Neural cell (in vitro differentiated cells): Measurements from ENCODE around the gene RPS24. TPM values are rescaled to one million over a fixed set of nuclear protein-coding genes. Genes with fewer than 3 reads are reported as not detected.

Experiments
- H2AFZ ChIP-seq: fragments of 200-600, 300-800 bp; sonication (generic), shearing (Covaris generic); 2 replicates; pipeline ENCODE4 v1.6.0; 2014; ENCODE audit warnings: low read depth, mild to moderate bottlenecking, antibody characterized with exemption, low read length, moderate library complexity
- H3F3A ChIP-seq: fragments of 200-600 bp; shearing (Covaris generic); 2 replicates; pipeline ENCODE4 v1.6.1; 2016; ENCODE audit warnings: mild to moderate bottlenecking, moderate library complexity, mixed read lengths, antibody characterized with exemption, low read length; ENCODE audit not compliant: insufficient read depth, poor library complexity, severe bottlenecking
- H3K27ac ChIP-seq: fragments of 200-600, 300-800 bp; sonication (generic), shearing (Covaris generic); 2 replicates; pipeline ENCODE4 v1.5.1; 2014; ENCODE audit warnings: mild to moderate bottlenecking, low read length, moderate library complexity
- H3K27me3 ChIP-seq: fragments of 300-800, 200-600 bp; sonication (generic), shearing (Covaris generic); 2 replicates; pipeline ENCODE4 v1.6.0; 2014; ENCODE audit warnings: mild to moderate bottlenecking, low read depth, low read length, moderate library complexity; ENCODE audit not compliant: insufficient read depth
- H3K36me3 ChIP-seq: fragments of 300-800, 200-600 bp; sonication (generic), shearing (Covaris generic); 2 replicates; pipeline ENCODE4 v1.5.1; 2014; ENCODE audit warnings: mild to moderate bottlenecking, antibody characterized with exemption, low read length, moderate library complexity; ENCODE audit not compliant: insufficient read depth
- H3K4me2 ChIP-seq: fragments of 300-800, 200-600 bp; sonication (generic), shearing (Covaris generic); 2 replicates; pipeline ENCODE4 v1.6.0; 2014; ENCODE audit warnings: mild to moderate bottlenecking, low read length
- H3K4me3 ChIP-seq: fragments of 300-800, 200-600 bp; sonication (generic), shearing (Covaris generic); 2 replicates; pipeline ENCODE4 v1.5.1; 2014; ENCODE audit warnings: mild to moderate bottlenecking, low read length, moderate library complexity
- H3K79me2 ChIP-seq: fragments of 200-600 bp; shearing (Covaris generic); replicated peaks from 2 replicates; pipeline ENCODE4 v1.6.0; 2014; ENCODE audit warnings: mild to moderate bottlenecking, low read length, moderate library complexity; ENCODE audit not compliant: insufficient read depth
- H3K9ac ChIP-seq: fragments of 300-800, 200-600 bp; sonication (generic), shearing (Covaris generic); 2 replicates; pipeline ENCODE4 v1.6.1; 2016; ENCODE audit warnings: mild to moderate bottlenecking, low read length, mixed read lengths
- H3K9me2 ChIP-seq: fragments of 200-600 bp; shearing (Covaris generic); 2 replicates; pipeline ENCODE4 v1.6.1; 2016; ENCODE audit warnings: mild to moderate bottlenecking, low read length, mixed read lengths; ENCODE audit not compliant: insufficient read depth
- H3K9me3 ChIP-seq: fragments of 200-600, 300-800 bp; sonication (generic), shearing (Covaris generic); 2 replicates; pipeline ENCODE4 v1.6.1; 2016; ENCODE audit warnings: mild to moderate bottlenecking, mixed run types, low read length, moderate library complexity, mixed read lengths
- H4K20me1 ChIP-seq: fragments of 200-600 bp; shearing (Covaris generic); 2 replicates; pipeline ENCODE4 v1.6.1; 2016; ENCODE audit warnings: mild to moderate bottlenecking, mixed run types; ENCODE audit not compliant: insufficient read depth
- EP300 ChIP-seq: fragments of 450-650 bp; conservative IDR thresholded peaks from 2 replicates; pipeline ENCODE4 v1.6.1; 2014; ENCODE audit warnings: antibody characterized with exemption, mild to moderate bottlenecking, moderate library complexity; ENCODE audit not compliant: poor library complexity, severe bottlenecking
- EZH2 ChIP-seq: fragments of 200-600, 300-800 bp; shearing (Covaris generic), sonication (generic); IDR thresholded peaks from 2 replicates; pipeline ENCODE4 v1.6.1; 2014; ENCODE audit warnings: antibody characterized with exemption, low read length, borderline replicate concordance, mild to moderate bottlenecking; ENCODE audit not compliant: insufficient read depth, poor library complexity, severe bottlenecking
- MXI1 ChIP-seq: fragments of 450-650 bp; conservative IDR thresholded peaks from 2 replicates; pipeline ENCODE4 v1.6.1; 2014; ENCODE audit warnings: antibody characterized with exemption, mild to moderate bottlenecking; ENCODE audit not compliant: poor library complexity, severe bottlenecking
- POLR2AphosphoS5 ChIP-seq: IDR thresholded peaks from 2 replicates; pipeline ENCODE4 v1.6.1; 2012
- RAD21 ChIP-seq: fragments of 450-650 bp; conservative IDR thresholded peaks from 2 replicates; pipeline ENCODE4 v1.6.1; 2014; ENCODE audit warnings: antibody characterized with exemption, mild to moderate bottlenecking, moderate library complexity
- SMC3 ChIP-seq: fragments of 450-650 bp; conservative IDR thresholded peaks from 2 replicates; pipeline ENCODE4 v1.6.1; 2014; ENCODE audit warnings: antibody characterized with exemption, mild to moderate bottlenecking, moderate library complexity; ENCODE audit not compliant: poor library complexity
- TAF1 ChIP-seq: IDR thresholded peaks from 2 replicates; pipeline ENCODE4 v1.6.1; 2012; ENCODE audit warnings: low read depth
- polyA plus RNA-seq: library from polyadenylated mRNA; depleted of rRNA; stranded (reverse); fragments of >200 nt; gene quantifications from 2 replicates; pipeline ENCODE4 v1.2.3, GENCODE V29; 2014
- TF ChIP-seq, protein P1 (sequence below): IDR thresholded peaks from 2 replicates; pipeline ENCODE4 v1.6.1; 2012; ENCODE audit warnings: borderline replicate concordance
- TF ChIP-seq, protein P2 (sequence below): fragments of 450-650 bp; IDR thresholded peaks from 2 replicates; pipeline ENCODE4 v1.5.1; 2014; ENCODE audit warnings: antibody characterized with exemption, mild to moderate bottlenecking, moderate library complexity; ENCODE audit not compliant: poor library complexity, severe bottlenecking

RPS24 gene
- polyA plus RNA-seq, 1 donor from 2014 or later, result 2,734 TPM

DNA sequence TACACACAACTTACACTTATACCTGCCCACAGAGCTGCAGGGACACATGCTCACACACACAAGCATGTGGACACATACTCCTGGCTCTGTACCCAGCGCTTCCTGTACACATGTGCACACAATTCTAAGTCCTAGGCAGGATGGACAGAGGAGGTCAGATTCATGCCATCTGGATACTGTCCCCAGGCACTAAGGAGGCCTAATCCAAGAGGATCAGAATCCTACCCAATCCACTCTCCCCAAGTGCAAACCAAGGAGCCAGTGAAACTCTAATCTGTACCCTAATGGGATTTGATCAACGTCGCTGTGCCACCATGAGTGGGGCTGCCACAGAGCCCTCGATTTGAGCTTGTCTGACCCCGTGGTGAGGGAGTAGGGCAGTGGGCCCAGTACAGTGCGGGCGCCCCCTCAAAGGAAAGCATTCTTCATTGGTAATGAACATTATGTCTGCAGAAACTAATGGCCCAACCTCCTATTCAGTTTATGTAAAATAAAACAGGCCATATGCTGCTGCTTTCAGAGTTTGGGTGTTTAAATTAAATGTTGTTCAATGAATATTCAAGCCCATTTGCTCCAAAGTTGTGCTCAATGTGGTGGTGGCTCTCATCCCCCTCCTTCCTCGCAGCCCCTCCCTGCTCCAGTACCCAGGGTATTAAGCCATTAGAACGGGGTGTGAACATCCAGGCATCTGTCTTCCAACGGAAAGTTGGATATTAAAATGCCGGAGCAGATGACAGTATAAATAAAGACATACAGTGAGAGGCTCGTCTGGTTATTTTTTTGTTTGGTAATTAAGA lies 26.4 kb downstream of the RPS24 start:
- TF ChIP-seq, protein P1, sequence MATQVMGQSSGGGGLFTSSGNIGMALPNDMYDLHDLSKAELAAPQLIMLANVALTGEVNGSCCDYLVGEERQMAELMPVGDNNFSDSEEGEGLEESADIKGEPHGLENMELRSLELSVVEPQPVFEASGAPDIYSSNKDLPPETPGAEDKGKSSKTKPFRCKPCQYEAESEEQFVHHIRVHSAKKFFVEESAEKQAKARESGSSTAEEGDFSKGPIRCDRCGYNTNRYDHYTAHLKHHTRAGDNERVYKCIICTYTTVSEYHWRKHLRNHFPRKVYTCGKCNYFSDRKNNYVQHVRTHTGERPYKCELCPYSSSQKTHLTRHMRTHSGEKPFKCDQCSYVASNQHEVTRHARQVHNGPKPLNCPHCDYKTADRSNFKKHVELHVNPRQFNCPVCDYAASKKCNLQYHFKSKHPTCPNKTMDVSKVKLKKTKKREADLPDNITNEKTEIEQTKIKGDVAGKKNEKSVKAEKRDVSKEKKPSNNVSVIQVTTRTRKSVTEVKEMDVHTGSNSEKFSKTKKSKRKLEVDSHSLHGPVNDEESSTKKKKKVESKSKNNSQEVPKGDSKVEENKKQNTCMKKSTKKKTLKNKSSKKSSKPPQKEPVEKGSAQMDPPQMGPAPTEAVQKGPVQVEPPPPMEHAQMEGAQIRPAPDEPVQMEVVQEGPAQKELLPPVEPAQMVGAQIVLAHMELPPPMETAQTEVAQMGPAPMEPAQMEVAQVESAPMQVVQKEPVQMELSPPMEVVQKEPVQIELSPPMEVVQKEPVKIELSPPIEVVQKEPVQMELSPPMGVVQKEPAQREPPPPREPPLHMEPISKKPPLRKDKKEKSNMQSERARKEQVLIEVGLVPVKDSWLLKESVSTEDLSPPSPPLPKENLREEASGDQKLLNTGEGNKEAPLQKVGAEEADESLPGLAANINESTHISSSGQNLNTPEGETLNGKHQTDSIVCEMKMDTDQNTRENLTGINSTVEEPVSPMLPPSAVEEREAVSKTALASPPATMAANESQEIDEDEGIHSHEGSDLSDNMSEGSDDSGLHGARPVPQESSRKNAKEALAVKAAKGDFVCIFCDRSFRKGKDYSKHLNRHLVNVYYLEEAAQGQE, result no peak
- no peak for TF ChIP-seq EP300
- no peak overlapping the region for H3K4me3 ChIP-seq
- no peaks in the 10 kb centered on the region for H3K27me3 ChIP-seq
- no peaks in the 10 kb centered on the region for H4K20me1 ChIP-seq
- no peak overlapping the region for H3K9ac ChIP-seq
- no peaks in the 10 kb centered on the region for H3K9me3 ChIP-seq
- H3K79me2 ChIP-seq, result no peaks in the 10 kb centered on the region
- no peaks in the 10 kb centered on the region for H3F3A ChIP-seq
- no peak overlapping the region for H2AFZ ChIP-seq
- H3K4me2 ChIP-seq, result no peak overlapping the region
- no peak overlapping the region for H3K27ac ChIP-seq
- H3K36me3 ChIP-seq, result no peaks in the 10 kb centered on the region
- H3K9me2 ChIP-seq, result no peaks in the 10 kb centered on the region

DNA sequence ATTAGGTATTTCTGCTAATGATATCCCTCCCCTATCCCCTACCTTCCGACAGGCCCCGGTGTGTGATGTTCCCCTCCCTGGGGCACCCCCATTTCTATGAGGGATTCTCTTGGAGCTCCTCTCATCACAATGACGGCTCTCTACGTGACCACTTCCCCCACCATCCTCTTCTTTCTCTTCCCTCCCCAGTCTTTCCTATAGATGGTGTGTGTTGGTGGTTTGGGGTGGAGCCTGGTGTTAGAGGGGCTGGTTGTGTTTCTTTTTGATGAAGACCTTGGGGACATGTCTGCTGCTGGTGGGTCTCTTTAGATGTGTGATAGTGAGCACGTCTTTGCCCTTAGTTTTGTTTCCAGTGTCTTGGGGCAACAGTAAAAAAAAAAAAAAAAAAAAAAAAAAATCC lies 28.6 kb downstream of the RPS24 start:
- H3K27me3 ChIP-seq, result no peaks in the 10 kb centered on the region
- no peak overlapping the region for H3K27ac ChIP-seq
- H3K9me3 ChIP-seq, result no peaks in the 10 kb centered on the region
- no peak overlapping the region for H2AFZ ChIP-seq
- H4K20me1 ChIP-seq, result no peaks in the 10 kb centered on the region
- no peaks in the 10 kb centered on the region for H3F3A ChIP-seq
- no peaks in the 10 kb centered on the region for H3K36me3 ChIP-seq
- no peak overlapping the region for H3K4me3 ChIP-seq
- H3K4me2 ChIP-seq, result no peak overlapping the region
- H3K79me2 ChIP-seq, result no peaks in the 10 kb centered on the region
- no peak for TF ChIP-seq SMC3
- TF ChIP-seq EZH2, result no peak
- TF ChIP-seq EP300, result no peak
- no peaks in the 10 kb centered on the region for H3K9me2 ChIP-seq
- no peak overlapping the region for H3K9ac ChIP-seq

DNA sequence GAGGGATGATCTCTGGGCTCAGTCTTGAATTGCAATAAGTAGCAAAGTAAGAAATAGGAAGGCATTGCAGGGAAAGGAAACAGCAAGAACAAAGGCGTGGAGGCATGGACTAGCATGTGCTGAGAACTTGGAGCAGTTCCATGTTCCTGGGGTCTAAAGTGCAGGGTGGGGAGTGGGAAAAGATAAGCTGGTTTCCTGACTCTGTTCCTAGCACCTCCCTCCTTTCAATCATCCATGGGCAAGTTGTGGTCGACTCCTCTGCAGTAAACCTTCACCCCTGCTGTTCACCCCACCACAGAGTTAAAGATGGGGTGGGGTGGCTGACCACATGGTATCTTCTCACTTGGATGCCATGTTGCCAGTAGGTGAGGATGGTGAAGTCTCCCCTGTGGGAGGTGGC lies 29.6 kb downstream of the RPS24 start:
- H3K9me3 ChIP-seq, result no peaks in the 10 kb centered on the region
- H3K27ac ChIP-seq, result no peak overlapping the region
- TF ChIP-seq, protein P2, sequence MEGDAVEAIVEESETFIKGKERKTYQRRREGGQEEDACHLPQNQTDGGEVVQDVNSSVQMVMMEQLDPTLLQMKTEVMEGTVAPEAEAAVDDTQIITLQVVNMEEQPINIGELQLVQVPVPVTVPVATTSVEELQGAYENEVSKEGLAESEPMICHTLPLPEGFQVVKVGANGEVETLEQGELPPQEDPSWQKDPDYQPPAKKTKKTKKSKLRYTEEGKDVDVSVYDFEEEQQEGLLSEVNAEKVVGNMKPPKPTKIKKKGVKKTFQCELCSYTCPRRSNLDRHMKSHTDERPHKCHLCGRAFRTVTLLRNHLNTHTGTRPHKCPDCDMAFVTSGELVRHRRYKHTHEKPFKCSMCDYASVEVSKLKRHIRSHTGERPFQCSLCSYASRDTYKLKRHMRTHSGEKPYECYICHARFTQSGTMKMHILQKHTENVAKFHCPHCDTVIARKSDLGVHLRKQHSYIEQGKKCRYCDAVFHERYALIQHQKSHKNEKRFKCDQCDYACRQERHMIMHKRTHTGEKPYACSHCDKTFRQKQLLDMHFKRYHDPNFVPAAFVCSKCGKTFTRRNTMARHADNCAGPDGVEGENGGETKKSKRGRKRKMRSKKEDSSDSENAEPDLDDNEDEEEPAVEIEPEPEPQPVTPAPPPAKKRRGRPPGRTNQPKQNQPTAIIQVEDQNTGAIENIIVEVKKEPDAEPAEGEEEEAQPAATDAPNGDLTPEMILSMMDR, result no peak
- TF ChIP-seq EP300, result no peak
- TF ChIP-seq POLR2AphosphoS5, result no peak
- TF ChIP-seq TAF1, result no peak
- no peak for TF ChIP-seq RAD21
- no peak for TF ChIP-seq MXI1
- TF ChIP-seq, protein P1, result no peak
- no peak for TF ChIP-seq EZH2
- no peak for TF ChIP-seq SMC3
- no peaks in the 10 kb centered on the region for H3K79me2 ChIP-seq
- no peaks in the 10 kb centered on the region for H4K20me1 ChIP-seq
- no peaks in the 10 kb centered on the region for H3K27me3 ChIP-seq
- H3K36me3 ChIP-seq, result no peaks in the 10 kb centered on the region
- no peak overlapping the region for H3K4me3 ChIP-seq
- no peaks in the 10 kb centered on the region for H3K9me2 ChIP-seq
- no peak overlapping the region for H3K4me2 ChIP-seq
- H3F3A ChIP-seq, result no peaks in the 10 kb centered on the region
- no peak overlapping the region for H2AFZ ChIP-seq
- no peak overlapping the region for H3K9ac ChIP-seq
